CD1c-positive myeloid dendritic cell (primary cell): Measurements from ENCODE around the gene KNL1.
A peak's percentile ranks its signal among the peaks of the same experiment; 100 is the strongest.
"Not testable (repeated sequence)": the region's sequence is repeated elsewhere in the genome, so short reads cannot be mapped to it uniquely, and the experiment has no call there.

Experiments
- DNase-seq: peaks from one replicate; pipeline ENCODE4 v3.0.0-alpha.2; 2016; ENCODE audit errors: extremely low spot score

The KNL1 gene, protein sequence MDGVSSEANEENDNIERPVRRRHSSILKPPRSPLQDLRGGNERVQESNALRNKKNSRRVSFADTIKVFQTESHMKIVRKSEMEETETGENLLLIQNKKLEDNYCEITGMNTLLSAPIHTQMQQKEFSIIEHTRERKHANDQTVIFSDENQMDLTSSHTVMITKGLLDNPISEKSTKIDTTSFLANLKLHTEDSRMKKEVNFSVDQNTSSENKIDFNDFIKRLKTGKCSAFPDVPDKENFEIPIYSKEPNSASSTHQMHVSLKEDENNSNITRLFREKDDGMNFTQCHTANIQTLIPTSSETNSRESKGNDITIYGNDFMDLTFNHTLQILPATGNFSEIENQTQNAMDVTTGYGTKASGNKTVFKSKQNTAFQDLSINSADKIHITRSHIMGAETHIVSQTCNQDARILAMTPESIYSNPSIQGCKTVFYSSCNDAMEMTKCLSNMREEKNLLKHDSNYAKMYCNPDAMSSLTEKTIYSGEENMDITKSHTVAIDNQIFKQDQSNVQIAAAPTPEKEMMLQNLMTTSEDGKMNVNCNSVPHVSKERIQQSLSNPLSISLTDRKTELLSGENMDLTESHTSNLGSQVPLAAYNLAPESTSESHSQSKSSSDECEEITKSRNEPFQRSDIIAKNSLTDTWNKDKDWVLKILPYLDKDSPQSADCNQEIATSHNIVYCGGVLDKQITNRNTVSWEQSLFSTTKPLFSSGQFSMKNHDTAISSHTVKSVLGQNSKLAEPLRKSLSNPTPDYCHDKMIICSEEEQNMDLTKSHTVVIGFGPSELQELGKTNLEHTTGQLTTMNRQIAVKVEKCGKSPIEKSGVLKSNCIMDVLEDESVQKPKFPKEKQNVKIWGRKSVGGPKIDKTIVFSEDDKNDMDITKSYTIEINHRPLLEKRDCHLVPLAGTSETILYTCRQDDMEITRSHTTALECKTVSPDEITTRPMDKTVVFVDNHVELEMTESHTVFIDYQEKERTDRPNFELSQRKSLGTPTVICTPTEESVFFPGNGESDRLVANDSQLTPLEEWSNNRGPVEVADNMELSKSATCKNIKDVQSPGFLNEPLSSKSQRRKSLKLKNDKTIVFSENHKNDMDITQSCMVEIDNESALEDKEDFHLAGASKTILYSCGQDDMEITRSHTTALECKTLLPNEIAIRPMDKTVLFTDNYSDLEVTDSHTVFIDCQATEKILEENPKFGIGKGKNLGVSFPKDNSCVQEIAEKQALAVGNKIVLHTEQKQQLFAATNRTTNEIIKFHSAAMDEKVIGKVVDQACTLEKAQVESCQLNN (N-terminal part only)

DNA sequence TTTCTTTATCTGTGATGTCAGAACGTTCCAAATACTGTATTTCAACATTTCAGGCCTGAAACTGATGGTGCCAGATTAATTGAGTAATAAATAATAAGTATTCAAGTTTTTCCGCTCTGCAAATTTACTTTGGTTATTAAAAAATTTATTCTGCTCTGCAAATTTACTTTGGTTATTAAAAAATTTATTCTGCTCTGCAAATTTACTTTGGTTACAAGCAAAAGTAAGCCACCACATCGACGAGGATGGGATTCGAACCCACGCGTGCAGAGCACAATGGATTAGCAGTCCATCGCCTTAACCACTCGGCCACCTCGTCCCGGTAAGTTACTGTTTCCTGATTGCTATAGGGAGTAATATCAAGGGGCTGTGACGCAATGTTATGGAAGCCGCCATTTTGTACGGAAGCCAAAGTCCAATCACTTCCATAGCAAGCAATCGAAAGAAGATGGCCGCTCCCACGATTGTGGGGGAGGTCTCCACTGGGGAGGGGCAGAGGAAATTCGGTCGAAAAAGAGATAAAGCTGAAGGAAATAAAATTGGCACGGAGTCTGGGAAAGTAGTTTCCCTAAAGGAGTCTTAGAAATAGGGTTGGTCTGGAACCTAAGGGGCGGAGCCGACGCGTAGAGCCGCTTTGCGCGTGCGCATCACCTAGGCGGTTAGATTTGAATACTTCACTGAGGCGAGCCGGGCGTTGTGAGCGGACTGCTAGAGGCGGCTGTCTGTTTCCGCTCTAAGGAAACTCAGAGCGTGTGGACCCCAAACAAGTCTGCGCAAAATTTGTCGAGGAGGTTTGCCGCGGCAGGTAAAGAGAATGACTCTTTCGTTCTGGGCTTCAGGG is at the start of gene KNL1:
Gene KNL1 (plus strand): TSS at position 662 of the 841 bp plus-strand sequence. CDS start 8,683 bp downstream, outside the sequence.
- DNase-seq = peak; percentile 97

DNA sequence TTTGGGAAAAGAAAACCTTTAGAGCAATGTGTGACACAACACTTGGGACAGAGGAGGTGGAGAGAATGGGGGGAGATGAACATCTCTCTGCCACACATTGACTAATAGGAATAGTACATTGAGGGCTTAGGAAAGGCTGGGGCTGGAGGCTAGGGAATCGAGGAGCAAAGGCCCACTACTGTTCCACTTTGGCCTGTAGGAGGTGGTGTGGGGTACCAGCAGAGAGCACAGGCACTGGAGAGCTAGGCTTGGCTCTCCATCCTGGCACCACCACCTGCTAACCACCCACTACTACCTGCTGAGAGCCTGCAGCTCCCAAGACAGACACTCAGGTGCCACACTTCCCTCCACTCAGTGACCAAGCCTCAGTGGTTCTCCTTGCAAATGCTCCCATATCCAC is 48.6 kb upstream of the KNL1 start:
- DNase-seq = no peak

DNA sequence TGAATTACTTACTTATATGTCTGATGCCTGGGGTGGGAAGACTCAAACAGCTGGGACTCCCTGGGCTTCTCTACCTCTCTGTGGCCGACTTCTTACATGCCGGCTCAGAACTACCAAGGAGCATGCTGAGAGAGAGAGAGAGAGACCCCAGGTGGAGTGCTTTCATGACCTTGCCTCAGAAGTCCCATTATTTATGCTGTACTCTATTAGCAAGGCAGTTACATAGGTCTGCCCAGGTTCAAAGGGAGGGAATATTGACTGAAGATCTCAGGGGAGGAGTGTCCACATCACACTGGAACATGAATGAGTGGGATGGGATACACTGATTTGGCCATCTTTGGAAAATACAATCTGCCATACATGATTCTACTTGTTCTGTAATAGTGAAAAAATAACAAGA is 45.4 kb upstream of the KNL1 start:
- DNase-seq = no peak

DNA sequence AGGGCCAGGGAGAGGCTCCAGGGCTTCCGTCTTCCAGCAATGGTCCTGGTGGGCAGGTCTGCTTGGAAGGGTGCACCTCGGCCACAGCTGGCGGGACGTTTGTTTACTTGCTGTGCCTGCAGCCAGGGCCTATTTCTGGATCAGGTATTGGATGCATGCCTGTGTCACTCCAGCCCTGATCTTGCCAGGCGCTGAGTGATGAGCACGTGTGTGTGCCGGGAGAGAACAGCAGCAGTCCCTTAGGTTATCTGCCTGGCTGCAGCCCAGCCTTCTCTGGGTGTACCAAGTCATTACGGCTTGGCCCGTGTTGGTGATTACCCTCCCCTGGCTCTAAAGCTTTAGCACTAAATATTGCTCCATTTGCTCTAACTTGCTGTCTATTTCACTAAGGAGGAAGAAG is 44.2 kb upstream of the KNL1 start:
- no peak for DNase-seq

DNA sequence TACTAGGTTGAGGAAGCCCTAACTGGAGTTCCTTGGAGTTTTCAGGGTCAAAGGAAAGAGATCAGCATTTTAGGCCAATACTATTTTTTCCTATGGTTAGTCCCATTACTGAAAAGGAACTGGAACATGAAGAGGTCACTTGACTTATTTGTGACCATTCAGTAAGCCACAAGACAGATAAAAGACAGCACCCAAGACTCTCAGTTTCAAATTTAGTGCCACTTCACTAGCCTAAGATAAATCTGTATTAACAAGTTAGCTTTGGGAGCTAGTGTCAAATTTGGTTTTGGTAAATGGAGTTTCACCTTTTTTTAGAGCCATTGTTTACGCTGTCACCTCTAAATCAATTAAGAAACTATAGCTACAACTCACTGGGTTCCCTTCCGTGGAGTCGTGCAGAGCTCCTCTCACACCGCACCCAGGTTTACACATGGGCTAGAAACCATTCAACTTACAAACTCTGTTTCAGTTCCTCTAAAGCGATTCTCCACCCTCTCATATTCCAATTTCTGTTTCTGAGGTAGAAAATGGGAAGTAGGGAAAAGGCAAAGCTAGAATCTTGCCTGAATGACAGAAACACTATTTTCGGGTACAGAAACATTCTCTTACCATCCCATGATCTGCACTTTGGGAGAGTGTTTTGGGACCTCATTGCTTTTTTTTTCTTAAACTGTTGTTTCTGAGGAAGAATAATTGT is 43.6 kb upstream of the KNL1 start:
- DNase-seq = peak; percentile 90

DNA sequence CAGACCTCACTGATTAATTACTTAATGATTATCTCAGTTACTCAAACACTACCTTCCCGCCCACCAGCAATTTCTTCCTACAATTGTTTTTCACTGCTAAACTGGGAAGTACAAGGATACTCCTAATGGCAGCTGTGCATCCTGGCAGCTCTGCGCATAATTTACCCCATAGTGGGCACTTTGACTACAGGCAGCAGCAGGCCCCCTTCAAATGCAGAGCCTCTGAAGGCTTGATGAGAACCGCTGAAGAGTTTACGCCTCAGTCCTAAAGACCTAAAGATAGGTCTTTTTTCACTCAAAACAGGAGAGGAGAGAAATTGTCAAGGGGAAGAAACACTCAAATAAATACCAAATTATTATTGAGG is 39.9 kb upstream of the KNL1 start:
- no peak for DNase-seq

DNA sequence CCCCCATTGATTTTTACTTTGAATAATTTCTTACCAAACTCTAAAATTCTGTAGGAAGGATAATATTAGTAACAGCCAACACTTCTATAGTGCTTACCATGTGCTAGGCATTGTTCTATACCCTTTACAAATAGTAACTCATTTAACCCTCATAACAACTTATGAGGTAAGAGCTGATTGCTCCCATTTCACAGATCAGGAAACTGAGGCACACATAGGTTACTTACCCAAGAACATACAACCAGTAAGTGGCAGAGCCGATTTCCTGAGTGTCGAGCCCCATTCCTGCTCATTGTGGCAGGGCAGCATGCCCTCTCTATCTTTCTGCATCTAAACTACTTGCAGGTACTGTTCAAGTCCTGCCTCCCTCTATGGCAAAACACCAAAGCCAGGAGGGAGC is 38.2 kb upstream of the KNL1 start:
- DNase-seq = no peak

DNA sequence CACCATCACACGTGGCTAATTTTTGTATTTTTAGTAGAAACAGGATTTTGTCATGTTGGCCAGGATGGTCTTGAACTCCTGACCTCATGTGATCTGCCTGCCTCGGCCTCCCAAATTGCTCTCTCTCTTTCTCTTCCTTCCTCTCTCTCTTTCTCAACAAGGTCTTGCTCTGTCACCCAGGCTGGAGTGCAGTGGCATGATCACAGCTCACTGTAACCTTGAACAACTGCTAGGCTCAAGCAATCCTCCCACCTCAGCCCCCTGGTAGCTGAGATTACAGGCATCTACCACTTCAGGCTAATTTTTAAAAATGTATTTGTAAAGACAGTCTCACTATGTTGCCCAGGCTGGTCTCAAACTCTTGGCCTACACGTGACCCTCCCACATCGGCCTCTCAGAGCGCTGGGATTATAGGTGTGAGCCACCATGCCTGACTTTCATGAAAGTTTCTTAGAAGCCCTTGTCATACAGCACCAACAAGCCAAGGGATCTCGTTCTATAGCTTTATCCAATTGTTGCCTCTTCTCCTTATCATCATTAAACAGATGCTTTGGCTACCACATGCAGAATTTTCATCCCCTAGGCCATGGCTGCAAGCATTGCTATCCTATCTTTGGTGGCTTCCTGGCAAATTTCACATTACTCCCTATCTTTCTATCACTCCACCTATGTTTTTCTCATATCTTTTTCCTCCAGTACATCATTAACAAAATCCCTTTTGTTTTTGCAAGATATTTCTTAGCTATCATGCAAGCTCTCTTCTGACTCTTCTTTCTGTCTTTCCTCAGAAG is 34.9 kb upstream of the KNL1 start:
- no peak for DNase-seq

DNA sequence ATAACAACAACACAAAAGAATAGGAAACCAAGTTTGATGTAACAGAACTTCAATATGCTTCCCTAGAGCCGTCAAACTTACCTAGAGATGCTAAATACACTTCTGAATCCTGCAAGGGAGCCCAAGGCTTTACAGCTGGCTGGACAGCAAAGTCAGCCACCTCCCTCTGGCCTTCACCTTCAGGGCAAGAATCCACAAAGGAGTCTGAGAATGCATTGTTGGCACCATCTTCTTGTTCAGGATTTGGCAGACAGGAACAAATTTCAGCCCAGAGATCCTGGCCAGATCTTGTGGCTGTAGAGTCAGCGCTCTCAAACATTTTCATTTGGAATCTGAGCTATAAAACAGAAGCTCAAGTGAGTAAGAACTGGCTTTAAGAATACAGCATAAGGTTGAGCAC is 31.4 kb upstream of the KNL1 start:
- no peak for DNase-seq

DNA sequence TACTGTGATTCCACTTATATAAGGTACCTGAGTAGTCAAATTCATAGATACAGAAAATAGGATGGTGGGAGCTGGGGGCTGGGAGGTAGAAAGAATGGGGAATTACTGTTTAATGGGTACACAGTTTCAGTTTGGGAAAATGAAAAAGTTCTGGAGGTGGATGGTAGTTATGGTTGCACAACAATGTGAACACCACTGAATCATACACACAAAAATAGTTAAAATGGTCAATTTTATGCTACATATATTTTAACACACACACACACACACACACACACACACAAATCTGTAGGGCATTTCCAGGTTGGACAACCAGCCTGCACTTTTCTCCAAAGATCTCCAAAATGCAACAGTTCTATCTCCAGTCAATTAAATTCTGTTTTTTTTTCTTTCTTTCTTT is 30.6 kb upstream of the KNL1 start:
- DNase-seq = no peak

DNA sequence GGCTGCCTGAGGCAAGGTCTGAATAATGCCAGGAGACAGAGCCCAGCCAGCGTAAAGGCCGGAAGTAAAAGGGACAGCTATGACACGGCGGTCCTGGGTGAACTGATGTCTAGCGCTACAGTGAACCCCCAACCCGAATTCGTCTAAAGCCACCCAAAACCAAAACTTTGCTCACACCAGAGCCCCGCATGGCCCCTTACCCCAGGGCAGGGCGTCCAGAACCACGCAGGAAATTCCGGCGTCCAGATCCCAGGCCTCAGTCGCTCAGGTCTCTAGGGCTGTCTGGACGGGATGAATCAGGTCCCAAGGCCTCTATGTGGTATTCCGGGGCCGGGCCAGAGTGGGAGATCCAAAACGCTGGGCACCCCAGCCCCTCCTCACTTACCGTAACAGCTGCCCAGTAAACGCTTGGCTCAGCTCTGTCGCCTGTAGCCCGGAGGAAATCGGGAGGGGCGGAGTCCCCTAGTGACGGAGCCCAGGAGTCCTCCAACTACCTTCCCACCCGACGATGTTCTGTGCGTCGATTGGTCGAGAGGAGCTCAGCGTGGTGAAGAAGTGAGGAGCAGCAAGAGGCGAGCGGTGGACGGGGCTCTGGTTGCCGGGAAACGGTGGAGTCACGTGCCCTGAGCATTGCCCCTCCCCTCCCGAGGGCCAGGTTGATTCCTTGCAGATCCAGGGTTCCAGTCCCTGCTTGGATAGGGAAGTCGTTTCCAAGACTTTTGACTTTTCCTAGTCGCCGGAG is 29.3 kb upstream of the KNL1 start, which contains the start of gene CCDC32:
Gene CCDC32 (minus strand): TSS at position 452 of the 742 bp plus-strand sequence. CDS start 2,027 bp downstream, outside the sequence.
- DNase-seq = peak; percentile 98

DNA sequence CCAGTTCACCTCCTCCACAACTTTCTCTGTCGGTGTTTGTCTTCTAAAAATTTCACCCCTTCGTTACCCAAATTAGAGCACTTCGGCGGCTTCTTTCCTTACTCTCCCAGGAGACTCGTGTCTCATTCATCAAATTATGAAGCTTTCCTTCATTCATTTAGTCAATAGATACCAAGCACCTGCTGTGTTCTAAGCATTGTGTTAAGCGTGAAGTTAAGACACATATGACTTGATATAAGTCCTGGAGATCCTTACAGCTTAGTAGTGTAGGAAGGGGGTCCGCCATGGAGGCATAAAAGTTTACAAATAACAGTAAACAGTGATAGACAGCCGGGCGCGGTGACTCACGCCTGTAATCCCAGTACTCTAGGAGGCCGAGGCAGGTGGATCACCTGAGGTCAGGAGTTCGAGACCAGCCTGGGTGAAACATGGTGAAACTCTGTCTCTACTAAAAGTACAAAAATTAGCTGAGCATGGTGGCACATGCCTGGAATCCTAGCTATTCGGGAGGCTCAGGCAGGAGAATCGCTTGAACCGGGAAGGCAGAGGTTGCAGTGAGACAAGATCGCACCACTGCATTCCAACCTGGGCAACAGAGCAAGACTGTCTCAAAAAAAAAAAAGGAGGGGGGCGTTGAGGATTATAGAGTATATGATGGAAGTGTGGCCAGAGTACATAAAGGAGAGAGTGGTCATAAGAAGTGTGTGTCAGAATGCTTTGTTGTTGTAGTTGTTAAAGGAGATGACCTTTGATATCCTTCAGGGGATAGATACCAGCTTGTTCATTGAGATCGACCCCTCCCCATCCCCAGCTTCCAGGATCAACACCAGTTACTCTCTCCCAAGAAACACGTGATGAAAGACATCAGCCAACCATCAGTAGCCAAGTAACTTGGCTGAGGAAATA is 28.5 kb upstream of the KNL1 start:
- DNase-seq = no peak

DNA sequence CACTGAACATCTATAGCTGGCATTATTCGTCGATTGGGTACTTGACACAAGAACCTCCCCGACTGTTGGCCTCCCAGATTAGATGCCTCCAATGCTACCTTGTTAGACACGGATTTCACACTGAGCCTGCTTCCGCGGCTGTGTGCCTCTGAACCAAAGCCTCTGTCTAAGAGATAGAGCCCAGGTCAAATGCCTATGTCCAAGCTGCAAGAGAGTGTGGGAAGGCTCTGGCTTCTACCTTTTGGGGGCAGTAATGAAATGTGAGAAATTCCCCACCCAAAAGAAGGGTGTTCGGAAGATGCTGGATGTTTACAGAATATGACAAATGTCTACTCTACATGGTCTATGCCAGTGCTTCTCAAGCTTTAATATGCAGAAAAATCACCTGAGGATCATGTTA is 26.9 kb upstream of the KNL1 start:
- DNase-seq = no peak

DNA sequence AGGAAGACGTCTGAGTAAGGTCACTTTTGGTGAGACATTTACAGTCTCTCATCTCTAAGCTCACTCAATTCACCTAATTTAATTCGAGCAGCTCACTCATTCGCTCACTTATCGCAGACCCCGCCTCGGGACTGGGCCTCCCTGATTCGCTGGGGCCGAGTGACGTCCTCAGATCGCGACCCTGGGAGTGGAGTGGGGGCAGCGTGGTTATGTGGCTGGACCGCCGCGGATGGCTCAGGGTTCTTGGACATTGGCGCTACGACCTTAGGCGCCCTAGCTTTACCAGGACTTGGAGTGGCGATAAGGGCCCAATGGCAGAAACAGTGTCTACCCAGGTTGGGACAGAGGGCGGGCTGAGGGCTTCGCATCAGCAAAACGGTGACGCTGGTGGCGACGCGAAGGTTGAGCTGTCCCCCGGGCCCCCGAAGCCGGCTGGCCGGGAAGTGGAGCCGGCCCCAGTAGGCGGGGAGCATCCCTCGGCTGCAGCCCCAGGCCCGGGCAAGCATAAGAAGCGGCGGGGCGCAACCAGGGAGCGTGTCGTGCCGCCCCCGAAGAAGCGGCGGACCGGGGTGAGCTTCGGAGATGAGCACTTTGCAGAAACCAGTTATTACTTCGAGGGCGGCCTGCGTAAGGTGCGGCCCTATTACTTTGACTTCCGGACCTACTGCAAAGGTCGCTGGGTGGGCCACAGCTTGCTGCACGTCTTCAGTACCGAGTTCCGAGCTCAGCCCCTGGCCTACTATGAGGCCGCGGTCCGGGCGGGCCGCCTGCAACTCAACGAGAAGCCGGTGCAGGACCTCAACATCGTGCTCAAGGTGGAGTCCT is 24.7 kb upstream of the KNL1 start, which contains the start of gene RPUSD2:
Gene RPUSD2 (plus strand): TSS at position 171 of the 825 bp plus-strand sequence. CDS start 39 bp downstream, at position 210.
- DNase-seq = peak; percentile 94

DNA sequence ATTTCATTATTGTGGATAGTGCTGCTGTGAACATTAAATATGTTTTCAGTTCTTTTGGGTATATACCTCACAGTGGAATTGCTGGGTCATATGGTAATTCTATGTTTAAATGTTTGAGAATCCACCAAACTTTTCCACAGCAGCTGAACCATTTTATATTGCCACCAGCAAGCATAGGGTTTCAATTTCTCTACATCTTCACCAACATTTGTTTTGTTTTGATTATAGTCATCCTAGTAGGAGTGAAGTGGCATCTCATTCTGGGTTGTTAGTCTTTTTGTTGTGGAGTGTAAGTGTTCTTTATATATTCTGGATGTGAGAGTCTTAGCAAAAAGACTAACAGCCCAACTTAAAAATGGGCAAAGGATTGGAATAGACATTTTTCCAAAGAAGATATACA is 18.9 kb upstream of the KNL1 start:
- no peak for DNase-seq

DNA sequence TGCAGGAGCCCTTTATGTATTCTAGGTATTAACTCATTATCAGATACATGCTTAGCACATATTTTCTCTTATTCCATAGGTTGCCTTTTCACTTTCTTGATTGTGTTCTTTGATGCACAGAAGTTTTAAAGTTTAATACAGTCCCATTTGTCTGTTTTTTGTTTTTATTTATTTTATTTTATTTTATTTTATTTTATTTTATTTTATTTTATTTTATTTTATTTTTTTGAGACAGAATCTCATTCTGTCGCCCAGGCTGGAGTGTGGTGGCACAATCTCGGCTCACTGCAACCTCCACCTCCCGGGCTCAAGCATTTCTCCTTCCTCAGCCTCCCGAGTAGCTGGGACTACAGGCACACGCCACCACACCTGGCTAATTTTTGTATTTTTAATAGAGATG is 17.1 kb upstream of the KNL1 start:
- DNase-seq = not testable (repeated sequence)

DNA sequence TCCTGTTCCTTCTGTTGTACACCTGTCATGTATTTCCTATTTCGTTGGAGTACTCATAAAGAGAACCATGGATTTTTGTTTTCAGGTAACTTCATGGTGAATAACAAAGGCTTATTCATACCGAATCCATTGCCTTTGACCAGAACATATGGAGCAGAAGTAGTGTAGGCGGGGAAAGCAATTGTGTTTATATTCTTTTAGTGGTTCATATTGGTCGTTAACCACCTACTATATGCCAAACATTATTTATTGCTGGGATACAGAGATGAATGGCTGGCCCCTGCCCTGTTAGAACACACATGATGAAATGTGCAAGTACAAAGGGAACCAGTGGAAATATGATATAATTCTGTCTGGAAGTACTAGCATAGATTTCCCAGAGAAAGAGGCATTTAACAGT is 15.2 kb upstream of the KNL1 start:
- DNase-seq = no peak
